ENCODE measurements around the gene CCBE1. TPM values are rescaled to one million over a fixed set of nuclear protein-coding genes. Genes with fewer than 3 reads are reported as not detected.

The CCBE1 gene
- total and polyA plus RNA-seq, 12 donors, result 4.8 to 56.8 (median 26.4) TPM

DNA sequence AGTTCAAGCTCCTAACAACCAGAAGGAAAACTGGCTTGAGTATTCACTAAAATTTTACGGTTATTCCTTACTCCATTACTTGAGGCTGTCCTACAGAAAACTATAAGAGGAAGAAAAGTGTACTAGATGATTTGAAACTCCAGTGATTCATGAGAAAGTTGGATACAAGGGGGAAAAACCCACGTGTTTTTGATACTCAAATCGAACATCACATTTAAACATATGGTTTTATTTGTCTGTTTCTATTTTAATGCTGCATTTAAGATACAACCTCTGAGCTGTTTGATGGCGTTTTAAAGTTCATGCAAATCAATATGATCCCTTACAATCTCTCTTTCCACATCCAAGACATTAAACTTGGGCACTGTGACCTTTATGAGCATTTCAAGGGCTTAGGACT is 213.1 kb downstream of the CCBE1 start:
- no peak for TF ChIP-seq POLR2A (IDR thresholded peaks at IDR 0.05)
- TF ChIP-seq, protein P1, sequence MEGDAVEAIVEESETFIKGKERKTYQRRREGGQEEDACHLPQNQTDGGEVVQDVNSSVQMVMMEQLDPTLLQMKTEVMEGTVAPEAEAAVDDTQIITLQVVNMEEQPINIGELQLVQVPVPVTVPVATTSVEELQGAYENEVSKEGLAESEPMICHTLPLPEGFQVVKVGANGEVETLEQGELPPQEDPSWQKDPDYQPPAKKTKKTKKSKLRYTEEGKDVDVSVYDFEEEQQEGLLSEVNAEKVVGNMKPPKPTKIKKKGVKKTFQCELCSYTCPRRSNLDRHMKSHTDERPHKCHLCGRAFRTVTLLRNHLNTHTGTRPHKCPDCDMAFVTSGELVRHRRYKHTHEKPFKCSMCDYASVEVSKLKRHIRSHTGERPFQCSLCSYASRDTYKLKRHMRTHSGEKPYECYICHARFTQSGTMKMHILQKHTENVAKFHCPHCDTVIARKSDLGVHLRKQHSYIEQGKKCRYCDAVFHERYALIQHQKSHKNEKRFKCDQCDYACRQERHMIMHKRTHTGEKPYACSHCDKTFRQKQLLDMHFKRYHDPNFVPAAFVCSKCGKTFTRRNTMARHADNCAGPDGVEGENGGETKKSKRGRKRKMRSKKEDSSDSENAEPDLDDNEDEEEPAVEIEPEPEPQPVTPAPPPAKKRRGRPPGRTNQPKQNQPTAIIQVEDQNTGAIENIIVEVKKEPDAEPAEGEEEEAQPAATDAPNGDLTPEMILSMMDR (IDR thresholded peaks at IDR 0.05), result no peak
- 56 to 66% (median 62%) methylated on average over 4 of the region's 4 CpGs for WGBS, 4 donors
- H3K27me3 ChIP-seq, result no peaks in the 10 kb centered on the region
- no peak for DNase-seq
- H3K4me3 ChIP-seq, result no peak overlapping the region
- no peaks in the 10 kb centered on the region for H3K9me3 ChIP-seq (replicated peaks in 1 of 3)
- no peaks in the 10 kb centered on the region for H3K36me3 ChIP-seq (replicated peaks in 1 of 2)
- H3K4me1 ChIP-seq (replicated peaks in 1 of 2), result peaks cover 0 to 10% of the 10 kb centered on the region in 2 donors
- no peak overlapping the region for H3K27ac ChIP-seq
- intact Hi-C loops (cut with DNase I), result no loop called here

DNA sequence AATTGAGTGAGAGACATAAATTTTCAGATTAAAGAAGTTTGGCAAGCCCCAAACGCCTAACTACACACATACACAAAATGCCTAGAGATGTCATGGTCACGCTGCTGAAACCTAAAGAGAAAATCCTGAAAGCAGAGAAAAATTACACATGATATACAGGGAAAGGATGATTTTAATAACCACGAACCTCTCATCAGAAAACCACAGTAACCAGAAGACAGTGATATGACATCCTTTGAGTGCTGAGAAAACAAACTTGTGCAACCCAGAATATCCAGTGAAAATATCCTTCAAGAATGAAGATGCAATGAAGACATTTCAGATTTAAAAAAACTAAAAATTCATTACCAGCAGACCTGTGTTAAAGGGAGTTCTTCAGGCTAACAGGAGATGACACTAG is 215.8 kb downstream of the CCBE1 start:
- Histone ChIP-seq H3K9me3 (replicated peaks in 1 of 3) (no peaks in the 10 kb centered on the region), H3K27ac (no peak overlapping the region), H3K27me3 (no peaks in the 10 kb centered on the region), H3K4me1 (replicated peaks in 1 of 2) (peaks cover 0 to 10% of the 10 kb centered on the region in 2 donors), H3K4me3 (no peak overlapping the region), H3K36me3 (replicated peaks in 1 of 2) (no peaks in the 10 kb centered on the region)
- intact Hi-C loops (cut with DNase I), result no loop called here
- TF ChIP-seq, protein P1 (IDR thresholded peaks at IDR 0.05), result no peak
- no peak for TF ChIP-seq POLR2A (IDR thresholded peaks at IDR 0.05)
- 71 to 82% (median 76%) methylated on average over 3 of the region's 3 CpGs for WGBS, 4 donors
- DNase-seq, result no peak

DNA sequence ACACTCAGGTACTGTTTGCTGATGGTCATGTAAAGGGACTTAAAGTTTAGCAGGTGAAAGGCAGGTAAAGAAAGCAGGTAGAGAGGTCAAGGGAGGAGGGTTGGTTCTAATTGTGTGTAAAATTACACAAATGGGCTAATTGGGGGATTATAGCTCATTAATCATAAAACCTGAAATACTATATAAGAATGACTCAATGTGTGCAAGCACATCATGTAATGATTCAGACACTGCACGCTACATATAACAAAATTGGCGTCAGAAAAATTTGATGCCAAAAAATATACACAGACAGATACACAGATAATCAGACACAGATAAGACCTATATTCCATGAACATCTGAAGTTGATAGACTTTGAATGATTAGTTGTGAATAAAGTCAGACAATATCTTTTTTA is 217.4 kb downstream of the CCBE1 start:
- no peak for DNase-seq
- no peaks in the 10 kb centered on the region for H3K4me1 ChIP-seq (replicated peaks in 1 of 2)
- H3K27ac ChIP-seq, result no peak overlapping the region
- H3K36me3 ChIP-seq (replicated peaks in 1 of 2), result no peaks in the 10 kb centered on the region
- H3K4me3 ChIP-seq, result no peak overlapping the region
- intact Hi-C loops (cut with DNase I), result no loop called here
- WGBS, 4 donors, result 86 to 97% (median 92%) methylated on average over 2 of the region's 2 CpGs
- no peaks in the 10 kb centered on the region for H3K9me3 ChIP-seq (replicated peaks in 1 of 3)
- H3K27me3 ChIP-seq, result no peaks in the 10 kb centered on the region
- TF ChIP-seq POLR2A (IDR thresholded peaks at IDR 0.05), result no peak
- TF ChIP-seq, protein P1 (IDR thresholded peaks at IDR 0.05), result no peak

DNA sequence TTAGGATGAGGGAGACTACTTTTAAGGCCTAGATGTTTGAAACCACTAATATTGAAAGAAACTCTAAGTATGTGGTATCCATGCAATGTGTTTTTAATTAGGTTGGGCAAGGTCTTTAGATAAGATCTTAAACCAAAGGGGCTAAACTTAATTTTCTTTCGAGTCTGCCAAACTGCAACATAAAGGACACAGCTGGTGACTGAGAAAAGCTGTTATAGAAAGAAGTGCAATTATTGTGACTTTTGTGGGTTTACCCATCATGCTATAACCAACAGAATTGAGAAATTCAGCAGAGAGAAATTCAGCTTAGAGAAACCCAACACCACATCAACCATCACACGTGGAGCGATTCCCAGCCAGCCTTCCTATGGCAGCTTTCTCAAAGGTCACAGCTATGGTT is 218.6 kb downstream of the CCBE1 start:
- Histone ChIP-seq H3K9me3 (replicated peaks in 1 of 3) (no peaks in the 10 kb centered on the region), H3K36me3 (replicated peaks in 1 of 2) (no peaks in the 10 kb centered on the region), H3K27ac (no peak overlapping the region), H3K27me3 (no peaks in the 10 kb centered on the region), H3K4me3 (no peak overlapping the region), H3K4me1 (replicated peaks in 1 of 2) (no peaks in the 10 kb centered on the region)
- TF ChIP-seq POLR2A (IDR thresholded peaks at IDR 0.05), result no peak
- TF ChIP-seq, protein P1 (IDR thresholded peaks at IDR 0.05), result no peak
- intact Hi-C loops (cut with DNase I), result no loop called here
- DNase-seq, result no peak
- WGBS, 4 donors, result 64 to 85% (median 80%) methylated on average over 3 of the region's 3 CpGs

All from adrenal gland (tissue), 12 donors.